IMR-90 (cell line): ENCODE measurements around the gene IL18RAP. TPM values are rescaled to one million over a fixed set of nuclear protein-coding genes. Genes with fewer than 3 reads are reported as not detected.

Source experiments
- ATAC-seq: fragments of 200-7000 bp; cut with Tn5 transposase; 2 replicates; pipeline ENCODE4 v1.9.1; 2020; ENCODE audit warnings: low read depth, mild to moderate bottlenecking, moderate library complexity
- BruUV-seq: library from RNA; stranded (reverse); fragments of 400-500 nt; replicated peaks from 2 replicates; lab custom pipeline; 2021; lab: Mats Ljungman, UMichigan
- CTCF ChIA-PET: fragments of 300-600 bp; formaldehyde crosslinking; extraction: SDS; loops from one replicate; lab custom pipeline; 2021; ENCODE audit warnings: antibody characterized with exemption; lab: Yijun Ruan, JAX
- POLR2A ChIA-PET: fragments of 300-600 bp; sonication (Branson Sonifier 250); formaldehyde crosslinking; loops from one replicate; lab custom pipeline; 2022; ENCODE audit warnings: antibody characterized with exemption; ENCODE audit not compliant: unreplicated experiment; lab: Charles Lee
- DNase-seq: peaks from one replicate; pipeline ENCODE4 v3.0.0; 2013
- H2AFZ ChIP-seq: replicated peaks from 2 replicates; pipeline ENCODE3; 2013; ENCODE audit warnings: low read length, mild to moderate bottlenecking; ENCODE audit not compliant: poor library complexity
- H2AK5ac ChIP-seq: 2 replicates; pipeline ENCODE4 v1.6.1; 2013; ENCODE audit warnings: low read depth, low read length, inconsistent platforms
- H2AK9ac ChIP-seq: replicated peaks from 2 replicates; pipeline ENCODE3; 2013; ENCODE audit warnings: mild to moderate bottlenecking, low read depth, low read length, moderate library complexity; ENCODE audit not compliant: poor library complexity
- H2BK120ac ChIP-seq: 2 replicates; pipeline ENCODE4 v1.6.1; 2013; ENCODE audit warnings: low read depth, low read length, inconsistent platforms
- H2BK15ac ChIP-seq: 3 replicates; pipeline ENCODE4 v1.6.1; 2013; ENCODE audit warnings: low read depth, low read length, inconsistent platforms
- H2BK20ac ChIP-seq: 2 replicates; pipeline ENCODE4 v1.6.1; 2013; ENCODE audit warnings: low read depth, mild to moderate bottlenecking, inconsistent platforms, low read length, moderate library complexity
- H2BK5ac ChIP-seq: 2 replicates; pipeline ENCODE4 v1.6.1; 2013; ENCODE audit warnings: mild to moderate bottlenecking, low read depth, low read length, inconsistent platforms; ENCODE audit not compliant: poor library complexity, severe bottlenecking
- H3K14ac ChIP-seq: replicated peaks from 2 replicates; pipeline ENCODE4 v1.6.1; 2013; ENCODE audit warnings: low read depth, low read length, inconsistent platforms
- H3K18ac ChIP-seq: 2 replicates; pipeline ENCODE4 v1.6.1; 2013; ENCODE audit warnings: low read depth, low read length, control low read depth
- H3K23ac ChIP-seq: 2 replicates; pipeline ENCODE4 v1.6.1; 2013; ENCODE audit warnings: low read depth, low read length, inconsistent platforms
- H3K27ac ChIP-seq: 2 replicates; pipeline ENCODE4 v1.5.1; 2013; ENCODE audit warnings: mild to moderate bottlenecking, control low read depth, low read length; ENCODE audit not compliant: insufficient read depth
- H3K27me3 ChIP-seq: 2 replicates; pipeline ENCODE4 v1.6.1; 2013; ENCODE audit warnings: low read length; ENCODE audit not compliant: control insufficient read depth, insufficient read depth
- H3K36me3 ChIP-seq: 2 replicates; pipeline ENCODE4 v1.6.1; 2013; ENCODE audit warnings: low read length, mixed read lengths; ENCODE audit not compliant: control insufficient read depth, insufficient read depth
- H3K4ac ChIP-seq: 2 replicates; pipeline ENCODE4 v1.6.1; 2013; ENCODE audit warnings: low read depth, low read length, inconsistent platforms
- H3K4me1 ChIP-seq: 2 replicates; pipeline ENCODE4 v1.6.1; 2013; ENCODE audit warnings: low read length, mixed read lengths; ENCODE audit not compliant: control insufficient read depth, insufficient read depth
- H3K4me2 ChIP-seq: 2 replicates; pipeline ENCODE4 v1.6.1; 2013; ENCODE audit warnings: low read depth, mild to moderate bottlenecking, control low read depth, low read length, moderate library complexity
- H3K4me3 ChIP-seq: 2 replicates; pipeline ENCODE4 v1.5.1; 2013; ENCODE audit warnings: low read depth, mild to moderate bottlenecking, control low read depth, low read length, moderate library complexity; ENCODE audit not compliant: insufficient read depth
- H3K56ac ChIP-seq: 2 replicates; pipeline ENCODE4 v1.6.1; 2013; ENCODE audit warnings: low read length, inconsistent platforms; ENCODE audit not compliant: insufficient read depth; ENCODE audit errors: extremely low read depth
- H3K79me1 ChIP-seq, 2 experiments: 2 replicates each; pipeline ENCODE4 v1.6.1; 2013; ENCODE audit warnings: low read length in 2 of 2, inconsistent platforms in 1 of 2, low read depth in 1 of 2
- H3K9ac ChIP-seq: 2 replicates; pipeline ENCODE4 v1.6.1; 2013; ENCODE audit warnings: low read depth, low read length, control low read depth
- H3K9me1 ChIP-seq: 2 replicates; pipeline ENCODE4 v1.6.1; 2013; ENCODE audit warnings: low read length, inconsistent platforms; ENCODE audit not compliant: insufficient read depth
- H3K9me3 ChIP-seq: 2 replicates; pipeline ENCODE4 v1.6.1; 2013; ENCODE audit warnings: low read length; ENCODE audit not compliant: control insufficient read depth, insufficient read depth
- H4K20me1 ChIP-seq: 2 replicates; pipeline ENCODE4 v1.6.1; 2013; ENCODE audit warnings: low read length, inconsistent platforms; ENCODE audit not compliant: insufficient read depth
- H4K5ac ChIP-seq: 2 replicates; pipeline ENCODE4 v1.6.1; 2013; ENCODE audit warnings: mild to moderate bottlenecking, low read depth, low read length, control low read depth
- H4K8ac ChIP-seq, 2 experiments: 2 replicates each; pipeline ENCODE4 v1.6.1; 2013; ENCODE audit warnings: low read depth in 2 of 2, low read length in 2 of 2, control low read depth in 1 of 2, inconsistent platforms in 1 of 2
- H4K91ac ChIP-seq: 2 replicates; pipeline ENCODE4 v1.6.1; 2013; ENCODE audit warnings: low read depth, low read length, inconsistent platforms; ENCODE audit not compliant: insufficient read depth
- BHLHE40 ChIP-seq: fragments of 150-350 bp; IDR thresholded peaks from 2 replicates; pipeline ENCODE4 v1.6.1; 2016; ENCODE audit warnings: mild to moderate bottlenecking, low read depth, low read length
- CEBPB ChIP-seq: IDR thresholded peaks from 2 replicates; pipeline ENCODE4 v1.6.1; 2012; ENCODE audit warnings: low read depth, low read length, improper control_type of control experiment
- CHD1 ChIP-seq: IDR thresholded peaks from 2 replicates; pipeline ENCODE4 v1.6.1; 2012; ENCODE audit warnings: low read depth, low read length, improper control_type of control experiment
- FOS ChIP-seq: fragments of 150-350 bp; IDR thresholded peaks from 2 replicates; pipeline ENCODE4 v1.6.1; 2016; ENCODE audit warnings: low read depth, low read length
- MAFK ChIP-seq: IDR thresholded peaks from 2 replicates; pipeline ENCODE4 v1.6.1; 2012; ENCODE audit warnings: low read depth, low read length, improper control_type of control experiment
- MAZ ChIP-seq: IDR thresholded peaks from 2 replicates; pipeline ENCODE4 v1.6.1; 2012; ENCODE audit warnings: low read depth, mild to moderate bottlenecking, low read length, improper control_type of control experiment, moderate library complexity, borderline replicate concordance
- MXI1 ChIP-seq: IDR thresholded peaks from 2 replicates; pipeline ENCODE4 v1.6.1; 2012; ENCODE audit warnings: low read depth, mild to moderate bottlenecking, low read length, moderate library complexity, borderline replicate concordance
- NFE2L2 ChIP-seq: fragments of 150-350 bp; IDR thresholded peaks from 2 replicates; pipeline ENCODE4 v1.6.1; 2016; ENCODE audit warnings: low read depth, mild to moderate bottlenecking, low read length
- POLR2A ChIP-seq: IDR thresholded peaks from 2 replicates; pipeline ENCODE4 v1.6.1; 2012; ENCODE audit warnings: mild to moderate bottlenecking, low read depth, low read length
- RAD21 ChIP-seq: IDR thresholded peaks from 2 replicates; pipeline ENCODE4 v1.6.1; 2012; ENCODE audit warnings: low read length, improper control_type of control experiment
- RCOR1 ChIP-seq: IDR thresholded peaks from 2 replicates; pipeline ENCODE4 v1.6.1; 2012; ENCODE audit warnings: mild to moderate bottlenecking, low read length, improper control_type of control experiment; ENCODE audit not compliant: insufficient replicate concordance
- RFX5 ChIP-seq: IDR thresholded peaks from 2 replicates; pipeline ENCODE4 v1.8.0; 2012; ENCODE audit warnings: low read depth, mild to moderate bottlenecking, low read length, moderate library complexity
- SMC3 ChIP-seq: fragments of 150-350 bp; IDR thresholded peaks from 2 replicates; pipeline ENCODE4 v1.6.1; 2016; ENCODE audit warnings: low read depth, mild to moderate bottlenecking, antibody characterized with exemption, low read length, moderate library complexity
- WGBS, 2 experiments: methylation state at CpG; one replicate each; pipeline versions ENCODE4 v1.1.5 to v1.1.7; 2013; ENCODE audit warnings: missing lambda C conversion rate in 2 of 2; ENCODE audit not compliant: insufficient read length in 1 of 2; ENCODE audit errors: extremely low coverage in 2 of 2; 5-methylcytosine and 5-hydroxymethylcytosine counted together
- dilution Hi-C: fragments of 300-500 bp; cut with HindIII; formaldehyde crosslinking; loops from one replicate; pipeline ENCODE4 v1.14.3; 2018; ENCODE audit warnings: low sequenced_read_pairs; ENCODE audit not compliant: unreplicated experiment
- in situ Hi-C: fragments of 300-500 bp; cut with MboI; formaldehyde crosslinking; loops from 3 replicates; pipeline ENCODE4 v1.14.3; 2019; ENCODE audit warnings: low sequenced_read_pairs, inconsistent platforms, mixed read lengths
- intact Hi-C: fragments of 100-400 bp; cut with micrococcal nuclease; formaldehyde crosslinking; loops from 2 replicates; pipeline ENCODE4 v1.10.0; 2022
- polyA plus RNA-seq, 3 experiments: library from polyadenylated mRNA; depleted of rRNA; stranded (reverse); fragments of >200 nt; gene quantifications; 2 replicates each; pipeline ENCODE4 v1.2.3, GENCODE V29; 2012; ENCODE audit warnings: low replicate concordance in 1 of 3
- total RNA-seq: library from RNA; depleted of rRNA; stranded (reverse); fragments of >200 nt; gene quantifications from 2 replicates; pipeline ENCODE4 v1.2.3, GENCODE V29; 2012
- TF ChIP-seq, protein P1 (sequence below): fragments of 150-350 bp; IDR thresholded peaks from 2 replicates; pipeline ENCODE4 v1.6.1; 2017; ENCODE audit warnings: mild to moderate bottlenecking, antibody characterized with exemption, low read length, low read depth
- TF ChIP-seq, protein P2 (sequence below): fragments of 150-350 bp; IDR thresholded peaks from 2 replicates; pipeline ENCODE4 v1.6.1; 2016; ENCODE audit warnings: low read depth, mild to moderate bottlenecking, low read length, moderate library complexity, borderline replicate concordance
- TF ChIP-seq, protein P3 (sequence below): conservative IDR thresholded peaks from 2 replicates; pipeline ENCODE4 v1.5.1; 2012; ENCODE audit warnings: mild to moderate bottlenecking, low read depth, low read length, improper control_type of control experiment

Gene IL18RAP
- total and polyA plus RNA-seq, 2 of the 4 experiments (the other 2 are of a cell fraction): not detected

DNA sequence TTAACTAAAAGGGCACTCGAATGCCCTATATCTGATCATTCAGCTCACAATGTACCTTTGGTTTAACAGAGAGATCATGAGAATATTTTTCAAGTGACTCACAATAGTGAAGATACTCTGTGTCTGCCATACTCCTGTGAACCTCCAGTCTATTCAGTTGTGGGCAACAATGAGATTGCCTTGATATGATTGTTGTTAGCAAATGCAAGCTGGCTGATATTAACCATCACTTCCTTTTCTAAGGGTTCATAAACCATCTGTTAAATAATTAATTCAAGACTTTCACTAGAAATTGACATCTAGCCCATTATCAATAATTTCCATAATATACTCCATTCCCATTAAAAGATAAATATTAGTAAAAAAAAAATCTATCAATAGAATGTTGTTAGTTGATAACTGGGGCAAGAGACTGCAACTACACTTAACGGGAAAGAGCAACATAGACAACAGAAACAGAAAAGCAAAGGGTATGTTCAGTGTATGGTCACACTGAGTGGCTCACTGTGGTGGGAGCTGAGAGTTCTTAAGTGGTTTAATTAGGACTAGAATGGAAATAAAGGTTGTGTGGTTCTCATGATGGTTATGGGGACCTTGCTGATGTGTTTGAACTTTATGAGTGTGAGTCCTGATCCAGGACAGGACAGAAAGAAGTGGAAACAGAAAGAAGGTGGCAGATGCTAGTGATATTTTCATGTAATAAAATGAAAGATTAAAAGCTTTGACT, 11.9 kb downstream of the IL18RAP start:
- H3K14ac ChIP-seq: no peak overlapping the region
- intact Hi-C loops: no loop called here
- no peaks in the 10 kb centered on the region for H3K9me1 ChIP-seq
- no peaks in the 10 kb centered on the region for H3K79me1 ChIP-seq
- H2BK15ac ChIP-seq: no peak overlapping the region
- no peak overlapping the region for H4K8ac ChIP-seq
- no peak overlapping the region for H3K23ac ChIP-seq
- no peak overlapping the region for H2BK20ac ChIP-seq
- no peak for TF ChIP-seq SMC3
- no peak for TF ChIP-seq CHD1
- TF ChIP-seq, protein P1, sequence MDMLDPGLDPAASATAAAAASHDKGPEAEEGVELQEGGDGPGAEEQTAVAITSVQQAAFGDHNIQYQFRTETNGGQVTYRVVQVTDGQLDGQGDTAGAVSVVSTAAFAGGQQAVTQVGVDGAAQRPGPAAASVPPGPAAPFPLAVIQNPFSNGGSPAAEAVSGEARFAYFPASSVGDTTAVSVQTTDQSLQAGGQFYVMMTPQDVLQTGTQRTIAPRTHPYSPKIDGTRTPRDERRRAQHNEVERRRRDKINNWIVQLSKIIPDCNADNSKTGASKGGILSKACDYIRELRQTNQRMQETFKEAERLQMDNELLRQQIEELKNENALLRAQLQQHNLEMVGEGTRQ: no peak
- TF ChIP-seq RFX5: no peak
- TF ChIP-seq, protein P2, sequence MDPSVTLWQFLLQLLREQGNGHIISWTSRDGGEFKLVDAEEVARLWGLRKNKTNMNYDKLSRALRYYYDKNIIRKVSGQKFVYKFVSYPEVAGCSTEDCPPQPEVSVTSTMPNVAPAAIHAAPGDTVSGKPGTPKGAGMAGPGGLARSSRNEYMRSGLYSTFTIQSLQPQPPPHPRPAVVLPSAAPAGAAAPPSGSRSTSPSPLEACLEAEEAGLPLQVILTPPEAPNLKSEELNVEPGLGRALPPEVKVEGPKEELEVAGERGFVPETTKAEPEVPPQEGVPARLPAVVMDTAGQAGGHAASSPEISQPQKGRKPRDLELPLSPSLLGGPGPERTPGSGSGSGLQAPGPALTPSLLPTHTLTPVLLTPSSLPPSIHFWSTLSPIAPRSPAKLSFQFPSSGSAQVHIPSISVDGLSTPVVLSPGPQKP: no peak
- TF ChIP-seq NFE2L2: no peak
- no peak for TF ChIP-seq CEBPB
- no peak for TF ChIP-seq RAD21
- no peak for TF ChIP-seq MAFK
- TF ChIP-seq BHLHE40: no peak
- TF ChIP-seq, protein P3, sequence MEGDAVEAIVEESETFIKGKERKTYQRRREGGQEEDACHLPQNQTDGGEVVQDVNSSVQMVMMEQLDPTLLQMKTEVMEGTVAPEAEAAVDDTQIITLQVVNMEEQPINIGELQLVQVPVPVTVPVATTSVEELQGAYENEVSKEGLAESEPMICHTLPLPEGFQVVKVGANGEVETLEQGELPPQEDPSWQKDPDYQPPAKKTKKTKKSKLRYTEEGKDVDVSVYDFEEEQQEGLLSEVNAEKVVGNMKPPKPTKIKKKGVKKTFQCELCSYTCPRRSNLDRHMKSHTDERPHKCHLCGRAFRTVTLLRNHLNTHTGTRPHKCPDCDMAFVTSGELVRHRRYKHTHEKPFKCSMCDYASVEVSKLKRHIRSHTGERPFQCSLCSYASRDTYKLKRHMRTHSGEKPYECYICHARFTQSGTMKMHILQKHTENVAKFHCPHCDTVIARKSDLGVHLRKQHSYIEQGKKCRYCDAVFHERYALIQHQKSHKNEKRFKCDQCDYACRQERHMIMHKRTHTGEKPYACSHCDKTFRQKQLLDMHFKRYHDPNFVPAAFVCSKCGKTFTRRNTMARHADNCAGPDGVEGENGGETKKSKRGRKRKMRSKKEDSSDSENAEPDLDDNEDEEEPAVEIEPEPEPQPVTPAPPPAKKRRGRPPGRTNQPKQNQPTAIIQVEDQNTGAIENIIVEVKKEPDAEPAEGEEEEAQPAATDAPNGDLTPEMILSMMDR: no peak
- TF ChIP-seq POLR2A: no peak
- no peak for TF ChIP-seq RCOR1
- TF ChIP-seq FOS: no peak
- TF ChIP-seq MAZ: no peak
- TF ChIP-seq MXI1: no peak
- H3K27ac ChIP-seq: no peak overlapping the region
- 0 out of 2 replicates have a peak, but pooled peaks cover 2% of the 10 kb centered on the region for H3K4me1 ChIP-seq
- no peak overlapping the region for H2AK5ac ChIP-seq
- H2AFZ ChIP-seq: no peak overlapping the region
- no CpG with 5 or more reads among the region's 2 CpGs for WGBS, 2 experiments
- H3K4me3 ChIP-seq: no peak overlapping the region
- peaks cover 6% of the 10 kb centered on the region for H3K27me3 ChIP-seq
- no peaks in the 10 kb centered on the region for H3K36me3 ChIP-seq
- ATAC-seq (no peak), DNase-seq (no peak)
- dilution Hi-C loops: no loop called here
- ChIA-PET POLR2A (no interaction called here), CTCF (no interaction called here)
- H4K5ac ChIP-seq: no peak overlapping the region
- H3K9ac ChIP-seq: no peak overlapping the region
- H2BK5ac ChIP-seq: no peak overlapping the region
- H3K56ac ChIP-seq: no peak overlapping the region
- H4K91ac ChIP-seq: no peak overlapping the region
- no peak overlapping the region for H3K4me2 ChIP-seq
- in situ Hi-C loops: no loop called here
- no peak overlapping the region for H3K18ac ChIP-seq
- no peak overlapping the region for H2BK120ac ChIP-seq
- H4K20me1 ChIP-seq: no peaks in the 10 kb centered on the region
- BruUV-seq: no TSS peak
- H3K4ac ChIP-seq: no peak overlapping the region
- no peaks in the 10 kb centered on the region for H3K9me3 ChIP-seq
- no peak overlapping the region for H2AK9ac ChIP-seq
